ENCODE measurements around the gene TMEM18.

The TMEM18 gene

DNA sequence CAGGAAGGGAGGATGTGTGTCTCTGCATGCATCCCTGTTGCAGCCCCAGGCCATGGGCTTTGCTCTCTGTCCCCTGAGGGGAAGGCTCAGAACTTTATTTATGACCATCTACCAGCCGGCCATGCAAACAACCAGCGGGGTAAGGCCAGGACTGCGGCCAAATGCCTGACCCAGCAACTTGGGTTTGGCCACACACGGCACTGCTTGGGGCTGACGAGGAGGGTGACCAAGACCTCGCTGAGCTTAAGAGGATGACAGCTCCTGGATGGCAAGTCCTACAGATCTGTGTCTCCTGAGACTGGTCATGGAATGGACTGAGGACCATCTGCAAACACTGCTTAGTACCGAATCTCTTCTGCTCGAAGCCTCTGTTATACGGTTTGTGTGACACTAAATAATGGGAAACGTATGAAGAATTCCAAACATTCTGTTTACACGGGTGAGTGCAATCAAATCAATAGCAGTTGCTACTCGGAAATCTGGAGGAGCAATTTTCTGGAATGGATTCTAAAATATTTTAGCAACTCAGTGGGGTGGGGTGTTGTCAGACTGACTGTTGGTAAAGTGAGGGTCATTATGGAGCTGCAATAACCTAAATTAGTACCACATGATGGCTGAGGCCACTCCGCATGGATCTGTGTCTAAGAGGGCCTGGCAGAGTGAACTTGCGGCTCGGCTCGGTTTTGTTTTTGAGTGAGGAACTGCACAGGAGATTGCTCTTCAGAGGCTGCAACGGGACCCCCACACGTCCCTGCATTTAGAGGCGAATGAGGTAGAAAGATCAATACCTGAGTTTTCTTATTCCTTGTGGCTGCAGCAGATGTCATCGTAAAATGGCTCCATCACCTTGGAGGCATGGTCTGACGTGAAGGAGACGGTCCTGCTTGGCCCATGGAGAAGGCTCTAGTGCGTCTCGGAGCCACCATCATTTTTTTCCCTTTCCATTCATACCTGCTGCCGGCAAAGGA lies 26.6 kb downstream of the TMEM18 start:
- TF ChIP-seq, protein P1, sequence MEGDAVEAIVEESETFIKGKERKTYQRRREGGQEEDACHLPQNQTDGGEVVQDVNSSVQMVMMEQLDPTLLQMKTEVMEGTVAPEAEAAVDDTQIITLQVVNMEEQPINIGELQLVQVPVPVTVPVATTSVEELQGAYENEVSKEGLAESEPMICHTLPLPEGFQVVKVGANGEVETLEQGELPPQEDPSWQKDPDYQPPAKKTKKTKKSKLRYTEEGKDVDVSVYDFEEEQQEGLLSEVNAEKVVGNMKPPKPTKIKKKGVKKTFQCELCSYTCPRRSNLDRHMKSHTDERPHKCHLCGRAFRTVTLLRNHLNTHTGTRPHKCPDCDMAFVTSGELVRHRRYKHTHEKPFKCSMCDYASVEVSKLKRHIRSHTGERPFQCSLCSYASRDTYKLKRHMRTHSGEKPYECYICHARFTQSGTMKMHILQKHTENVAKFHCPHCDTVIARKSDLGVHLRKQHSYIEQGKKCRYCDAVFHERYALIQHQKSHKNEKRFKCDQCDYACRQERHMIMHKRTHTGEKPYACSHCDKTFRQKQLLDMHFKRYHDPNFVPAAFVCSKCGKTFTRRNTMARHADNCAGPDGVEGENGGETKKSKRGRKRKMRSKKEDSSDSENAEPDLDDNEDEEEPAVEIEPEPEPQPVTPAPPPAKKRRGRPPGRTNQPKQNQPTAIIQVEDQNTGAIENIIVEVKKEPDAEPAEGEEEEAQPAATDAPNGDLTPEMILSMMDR (IDR thresholded peaks at IDR 0.05; ENCODE audit: low read depth, low read length), result no peak
- no peak overlapping the region for H3K4me3 ChIP-seq (replicated peaks in 1 of 2; ENCODE audit: low read depth in 2 of 2, low read length in 2 of 2)
- DNase-seq (ENCODE audit: low read depth in 2 of 2), result no peak

DNA sequence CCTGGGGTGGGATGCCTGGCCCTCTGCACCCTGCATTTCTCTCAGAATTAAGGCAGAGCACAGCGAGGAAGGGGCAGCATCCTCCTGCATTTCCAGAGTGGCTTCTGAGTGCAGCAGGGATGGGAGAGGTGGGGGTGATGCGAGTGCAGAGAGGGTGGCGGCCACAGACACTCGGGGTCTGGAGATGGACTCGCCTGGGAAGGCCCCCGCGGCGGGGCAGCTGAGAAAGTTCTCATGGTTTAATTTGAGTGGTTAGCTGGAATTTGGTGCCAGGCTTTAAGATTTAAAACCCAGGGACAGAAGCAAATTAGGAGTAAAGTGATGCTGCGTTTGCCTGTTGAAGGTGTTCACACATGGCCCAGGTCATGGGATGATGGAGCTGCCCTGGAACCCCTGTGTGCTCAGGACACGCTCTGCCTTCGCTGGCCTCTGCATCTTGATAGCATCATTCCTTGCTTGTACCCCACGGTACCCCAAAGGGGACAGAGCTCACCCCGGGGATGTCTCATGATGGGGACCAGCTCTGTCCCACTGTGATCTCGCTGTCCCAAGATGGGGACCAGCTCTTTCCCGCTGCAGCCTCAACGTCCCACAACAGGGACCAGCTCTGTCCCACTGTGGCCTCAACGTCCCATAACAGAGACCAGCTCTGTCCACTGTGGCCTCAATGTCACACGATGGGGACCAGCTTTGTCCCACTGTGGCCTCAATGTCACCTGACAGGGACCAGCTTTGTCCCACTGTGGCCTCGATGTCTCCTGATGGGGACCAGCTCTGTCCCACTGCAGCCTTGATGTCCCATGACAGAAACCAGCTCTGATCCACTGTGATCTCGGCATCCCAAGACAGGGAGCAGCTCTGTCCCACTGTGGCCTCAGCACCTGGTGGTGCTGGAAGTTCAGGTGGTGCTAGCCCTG lies 27.5 kb downstream of the TMEM18 start:
- no peak for DNase-seq (ENCODE audit: low read depth in 2 of 2)
- TF ChIP-seq, protein P1 (IDR thresholded peaks at IDR 0.05; ENCODE audit: low read depth, low read length), result no peak
- H3K4me3 ChIP-seq (replicated peaks in 1 of 2; ENCODE audit: low read depth in 2 of 2, low read length in 2 of 2), result no peak overlapping the region

DNA sequence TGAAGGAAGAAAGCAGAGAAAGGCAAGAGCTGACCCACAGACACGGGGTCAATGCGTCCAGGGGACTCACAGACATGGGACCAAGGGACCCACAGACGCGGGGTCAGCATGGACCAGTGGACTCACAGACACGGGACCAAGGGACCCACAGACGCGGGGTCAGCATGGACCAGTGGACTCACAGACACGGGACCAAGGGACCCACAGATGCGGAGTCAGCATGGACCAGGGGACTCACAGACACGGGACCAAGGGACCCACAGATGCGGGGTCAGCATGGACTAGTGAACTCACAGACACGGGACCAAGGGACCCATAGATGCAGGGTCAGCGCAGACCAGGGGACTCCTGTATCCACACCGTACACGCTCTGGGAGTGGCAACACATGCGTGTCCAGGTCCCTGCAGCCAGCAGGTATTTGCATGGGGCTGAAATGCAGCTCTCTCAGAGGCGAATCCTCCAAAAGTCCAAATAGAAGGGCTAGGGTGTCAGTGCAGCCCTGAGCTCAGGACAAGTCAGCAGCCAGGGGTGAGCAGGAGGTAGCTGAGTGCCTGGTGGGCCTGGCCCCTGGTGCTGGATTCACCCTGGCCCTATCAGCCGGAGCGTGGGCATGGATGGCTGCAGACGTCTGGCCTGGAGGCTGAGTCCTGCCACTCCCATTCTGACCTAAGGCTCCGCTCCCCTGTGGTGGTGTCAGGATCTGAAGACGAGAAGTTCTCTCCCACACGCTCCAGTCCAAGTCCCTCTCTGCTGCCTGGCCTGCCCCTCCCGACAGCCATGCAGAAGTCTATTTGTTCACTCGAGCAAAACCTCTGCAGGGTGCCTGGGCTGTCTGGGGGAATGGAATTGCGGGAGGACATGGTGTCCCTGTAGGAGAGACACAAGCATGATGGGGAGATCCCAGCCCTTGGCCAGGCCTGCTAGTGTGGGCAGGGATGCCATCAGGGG lies 28.5 kb downstream of the TMEM18 start:
- DNase-seq (ENCODE audit: low read depth in 2 of 2), result no peak
- H3K4me3 ChIP-seq (replicated peaks in 1 of 2; ENCODE audit: low read depth in 2 of 2, low read length in 2 of 2), result no peak overlapping the region
- TF ChIP-seq, protein P1 (IDR thresholded peaks at IDR 0.05; ENCODE audit: low read depth, low read length), result no peak

DNA sequence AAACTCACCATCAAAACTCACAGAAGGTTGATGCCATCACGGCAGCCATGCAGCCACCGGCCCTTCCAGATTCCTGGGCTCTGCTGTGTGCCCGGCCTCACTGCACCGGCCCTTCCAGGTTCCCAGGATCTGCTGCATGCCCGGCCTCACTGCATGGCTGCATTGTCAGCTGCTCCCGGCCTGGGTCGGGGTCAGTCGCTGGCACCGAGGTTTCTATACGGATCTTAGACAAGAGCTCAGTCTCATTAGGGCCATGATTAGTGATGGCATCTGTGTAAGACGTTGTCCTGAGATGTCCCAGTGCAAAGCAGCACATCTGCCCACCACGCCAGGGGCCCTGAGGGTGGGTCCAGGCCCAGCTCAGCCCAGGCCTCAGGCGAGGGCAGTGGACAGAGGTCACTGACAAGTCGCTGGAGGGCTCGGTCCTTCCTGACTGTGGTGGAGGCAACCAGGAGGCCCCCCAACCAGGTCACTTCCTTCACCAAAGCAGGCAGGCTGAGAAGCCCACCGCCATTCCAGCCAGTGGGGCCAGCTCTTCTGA lies 29.4 kb downstream of the TMEM18 start:
- no peak overlapping the region for H3K4me3 ChIP-seq (replicated peaks in 1 of 2; ENCODE audit: low read depth in 2 of 2, low read length in 2 of 2)
- no peak for DNase-seq (ENCODE audit: low read depth in 2 of 2)

DNA sequence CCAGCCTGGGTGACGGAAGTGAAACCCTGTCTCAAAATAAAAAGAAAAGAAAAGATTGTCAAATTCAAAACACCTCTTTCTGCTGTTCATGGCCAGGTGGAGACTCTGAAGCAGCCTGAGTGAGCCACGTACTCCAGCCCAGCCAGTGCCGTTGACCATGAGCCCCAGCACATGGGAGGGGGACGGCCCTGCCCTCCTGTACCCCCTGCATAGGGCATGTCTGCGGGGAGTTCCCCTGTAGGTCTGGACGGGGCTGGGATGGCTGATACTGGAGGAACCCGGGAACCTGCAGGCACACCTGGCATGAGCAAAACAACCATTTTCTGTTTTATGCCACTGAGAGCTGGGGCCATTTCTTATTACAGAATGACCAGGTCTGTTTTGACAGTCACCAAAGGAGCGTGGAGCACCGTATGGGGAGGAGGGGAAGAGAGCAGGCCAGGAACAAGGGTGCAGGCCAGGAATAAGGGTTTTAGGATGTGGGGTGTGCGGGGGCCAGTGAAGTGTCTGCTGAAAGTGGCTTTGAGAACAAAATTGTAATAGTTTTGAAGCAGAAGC lies 30.1 kb downstream of the TMEM18 start:
- no peak for DNase-seq (ENCODE audit: low read depth in 2 of 2)
- H3K4me3 ChIP-seq (replicated peaks in 1 of 2; ENCODE audit: low read depth in 2 of 2, low read length in 2 of 2), result no peak overlapping the region
- TF ChIP-seq, protein P1 (IDR thresholded peaks at IDR 0.05; ENCODE audit: low read depth, low read length), result no peak

More for the DNA sequence above, 29.4 kb downstream of the TMEM18 start:
- TF ChIP-seq, protein P1 (IDR thresholded peaks at IDR 0.05; ENCODE audit: low read depth, low read length), result no peak
